Right atrium auricular region (tissue), 2 donors: ENCODE results near the gene ZBTB25. TPM values are rescaled to one million over a fixed set of nuclear protein-coding genes. Genes with fewer than 3 reads are reported as not detected.
A peak's percentile ranks its signal among the peaks of the same experiment; 100 is the strongest.

ENCODE experiments used
- DNase-seq: peaks from one replicate; pipeline ENCODE4 v3.0.0-alpha.2; 2019; ENCODE audit warnings: low spot score
- H3K27ac ChIP-seq, 2 donors: fragments of 200-600 bp; sonication (generic); 1 replicate in 1 of 2; 2 replicates in 1 of 2; pipeline ENCODE4 v1.5.1; 2016 to 2019
- H3K27me3 ChIP-seq, 2 donors: fragments of 200-600 bp; sonication (generic); one replicate each; pipeline versions ENCODE4 v1.5.1 to v1.6.0; 2017 to 2019
- H3K36me3 ChIP-seq: fragments of 200-600 bp; sonication (generic); one replicate; pipeline ENCODE4 v1.5.1; 2016
- H3K4me1 ChIP-seq, 2 donors: fragments of 200-600 bp; sonication (generic); one replicate each; pipeline versions ENCODE4 v1.5.1 to v1.6.0; 2017 to 2019
- H3K4me3 ChIP-seq, 2 donors: fragments of 200-600 bp; sonication (generic); 1 replicate in 1 of 2; 2 replicates in 1 of 2; pipeline ENCODE4 v1.5.1; 2017 to 2019; ENCODE audit warnings: mild to moderate bottlenecking in 1 of 2, moderate library complexity in 1 of 2
- H3K9me3 ChIP-seq, 2 donors: fragments of 200-600 bp; sonication (generic); one replicate each; pipeline ENCODE4 v1.5.1; 2019
- CTCF ChIP-seq, 2 donors: fragments of 200-600 bp; sonication (generic); IDR thresholded peaks; one replicate each; pipeline ENCODE4 v1.5.1; 2019; ENCODE audit warnings: antibody characterized with exemption in 2 of 2
- total RNA-seq, 2 donors: library from RNA; depleted of rRNA; stranded (reverse); fragments of >200 nt; gene quantifications; one replicate each; pipeline ENCODE4 v1.1.0, GENCODE V29; 2016

ZBTB25 gene
- total RNA-seq, 2 donors from 2014 or later = 5.0 to 9.2 TPM

- Histone ChIP-seq H3K27ac (no peak overlapping the region), H3K9me3 (no peaks in the 10 kb centered on the region), H3K4me3 (no peak overlapping the region), H3K27me3 (no peaks in the 10 kb centered on the region), H3K4me1 (peaks cover 0 to 6% of the 10 kb centered on the region in 2 donors), H3K36me3 (peaks cover 35% of the 10 kb centered on the region)
- TF ChIP-seq CTCF (IDR thresholded peaks at IDR 0.05) = no peak
- DNase-seq = no peak
Measured at GRCh38 chr14:64447876-64448670, 55.6 kb downstream of the ZBTB25 start.

- Histone ChIP-seq H3K27ac (peak overlapping the region in 1 of 2 donors; percentile 11), H3K4me1 (peaks cover 0 to 19% of the 10 kb centered on the region in 2 donors), H3K9me3 (no peaks in the 10 kb centered on the region), H3K36me3 (peaks cover 19% of the 10 kb centered on the region), H3K27me3 (no peaks in the 10 kb centered on the region), H3K4me3 (no peak overlapping the region)
- no peak for TF ChIP-seq CTCF (IDR thresholded peaks at IDR 0.05)
- no peak for DNase-seq
Measured at GRCh38 chr14:64444984-64445845, 58.4 kb downstream of the ZBTB25 start.

- Histone ChIP-seq H3K4me3 (no peak overlapping the region), H3K36me3 (peaks cover 10% of the 10 kb centered on the region), H3K9me3 (no peaks in the 10 kb centered on the region), H3K4me1 (peaks cover 0 to 19% of the 10 kb centered on the region in 2 donors), H3K27me3 (no peaks in the 10 kb centered on the region), H3K27ac (no peak overlapping the region)
- TF ChIP-seq CTCF (IDR thresholded peaks at IDR 0.05) = no peak
- DNase-seq = no peak
Measured at GRCh38 chr14:64444140-64444539, 59.5 kb downstream of the ZBTB25 start.

- peak; percentile 66 for DNase-seq
- TF ChIP-seq CTCF (IDR thresholded peaks at IDR 0.05) = no peak
- Histone ChIP-seq H3K36me3 (peaks cover 8% of the 10 kb centered on the region), H3K9me3 (no peaks in the 10 kb centered on the region), H3K4me3 (no peak overlapping the region), H3K27ac (peak overlapping the region; percentile 72 to 81), H3K4me1 (peaks cover 0 to 19% of the 10 kb centered on the region in 2 donors), H3K27me3 (no peaks in the 10 kb centered on the region)
Measured at GRCh38 chr14:64442300-64442988, 61.2 kb downstream of the ZBTB25 start.

- Histone ChIP-seq H3K27me3 (no peaks in the 10 kb centered on the region), H3K9me3 (no peaks in the 10 kb centered on the region), H3K4me3 (no peak overlapping the region), H3K27ac (no peak overlapping the region), H3K36me3 (peaks cover 26% of the 10 kb centered on the region), H3K4me1 (peaks cover 0 to 18% of the 10 kb centered on the region in 2 donors)
- DNase-seq = no peak
- TF ChIP-seq CTCF (IDR thresholded peaks at IDR 0.05) = no peak
Measured at GRCh38 chr14:64440494-64440893, 63.1 kb downstream of the ZBTB25 start.
